HepG2 (cell line): ENCODE measurements around the gene PAGE5. TPM values are rescaled to one million over a fixed set of nuclear protein-coding genes. Genes with fewer than 3 reads are reported as not detected.
A peak's percentile ranks its signal among the peaks of the same experiment; 100 is the strongest.

Experiments used
- ATAC-seq: fragments of 200-7000 bp; cut with Tn5 transposase; 3 replicates; pipeline ENCODE4 v1.9.1; 2020; ENCODE audit warnings: mild to moderate bottlenecking, moderate library complexity
- Bru-seq: library from RNA; stranded (reverse); fragments of 400-500 nt; gene quantifications from one replicate; lab custom pipeline; 2021; lab: Mats Ljungman, UMichigan
- BruChase-seq, 2 experiments: library from RNA; stranded (reverse); fragments of 400-500 nt; gene quantifications; one replicate each; lab custom pipeline; 2021; lab: Mats Ljungman, UMichigan
- BruUV-seq: library from RNA; stranded (reverse); fragments of 400-500 nt; replicated peaks from 2 replicates; lab custom pipeline; 2021; lab: Mats Ljungman, UMichigan
- CTCF ChIA-PET: fragments of 300-600 bp; formaldehyde crosslinking; extraction: SDS; loops from one replicate; lab custom pipeline; 2021; ENCODE audit warnings: low total read pairs, inconsistent platforms, low intra/inter-chr PET ratio; lab: Yijun Ruan, JAX
- POLR2A ChIA-PET: fragments of 350-600 bp; sonication (Branson Sonifier 250); formaldehyde crosslinking; loops from one replicate; lab custom pipeline; 2020; ENCODE audit warnings: antibody characterized with exemption, inconsistent platforms; lab: Yijun Ruan, JAX
- DNase-seq: peaks from one replicate; pipeline ENCODE4 v3.0.0-alpha.2; 2015; ENCODE audit warnings: low spot score
- FAIRE-seq: peaks from 3 replicates; lab custom pipeline; 2011; peaks lifted over from hg19 to GRCh38; lab: Jason Lieb, UNC
- H2AFZ ChIP-seq: one replicate; pipeline ENCODE4 v1.6.1; 2011; ENCODE audit warnings: low read length, inconsistent platforms
- H3K27ac ChIP-seq: fragments of 300-600 bp; 3 replicates; pipeline ENCODE4 v1.8.0; 2011; ENCODE audit warnings: mixed run types, mild to moderate bottlenecking, mixed read lengths, low read length, inconsistent platforms; ENCODE audit not compliant: insufficient read depth; ENCODE audit errors: extremely low read length
- H3K27me3 ChIP-seq, 2 experiments: fragments of 200-600 bp in 1 of 2; 2 replicates in 1 of 2; 3 replicates in 1 of 2; pipeline versions ENCODE4 v1.6.0 to v1.8.0; 2011; ENCODE audit warnings: low read length in 2 of 2, mild to moderate bottlenecking in 2 of 2, moderate library complexity in 2 of 2, inconsistent platforms in 1 of 2; ENCODE audit not compliant: insufficient read depth in 2 of 2, control insufficient read depth in 1 of 2
- H3K36me3 ChIP-seq, 2 experiments: fragments of 200-600 bp in 1 of 2; replicated peaks in 1 of 2; 2 replicates in 1 of 2; 3 replicates in 1 of 2; pipeline versions ENCODE4 v1.5.1 to v1.8.0; 2011; ENCODE audit warnings: low read length in 2 of 2, inconsistent platforms in 1 of 2; ENCODE audit not compliant: insufficient read depth in 2 of 2, control insufficient read depth in 1 of 2
- H3K4me1 ChIP-seq: 2 replicates; pipeline ENCODE4 v1.5.1; 2012; ENCODE audit warnings: low read length, inconsistent platforms; ENCODE audit not compliant: insufficient read depth
- H3K4me2 ChIP-seq: 2 replicates; pipeline ENCODE4 v1.6.0; 2011; ENCODE audit warnings: low read depth, low read length, inconsistent platforms
- H3K4me3 ChIP-seq, 3 experiments: fragments of 200-600 bp in 1 of 3; sonication (generic), shearing (Covaris generic) in 1 of 3; replicated peaks in 1 of 3; 2 replicates each; pipeline ENCODE4 v1.5.1; 2011 to 2016; ENCODE audit warnings: low read length in 3 of 3, inconsistent platforms in 2 of 3, low read depth in 2 of 3, mild to moderate bottlenecking in 2 of 3, control low read depth in 1 of 3, mixed read lengths in 1 of 3; ENCODE audit not compliant: insufficient read depth in 1 of 3
- H3K79me2 ChIP-seq: one replicate; pipeline ENCODE4 v1.6.1; 2011; ENCODE audit warnings: low read length, inconsistent platforms; ENCODE audit not compliant: insufficient read depth
- H3K9ac ChIP-seq: 2 replicates; pipeline ENCODE4 v1.6.0; 2011; ENCODE audit warnings: mild to moderate bottlenecking, low read depth, low read length, inconsistent platforms; ENCODE audit not compliant: insufficient read depth
- H3K9me3 ChIP-seq: 2 replicates; pipeline ENCODE4 v1.5.1; 2012; ENCODE audit warnings: mild to moderate bottlenecking, low read length
- H4K20me1 ChIP-seq: 2 replicates; pipeline ENCODE4 v1.6.0; 2011; ENCODE audit warnings: inconsistent platforms, mild to moderate bottlenecking, low read length, moderate library complexity; ENCODE audit not compliant: insufficient read depth
- ARID3A ChIP-seq: IDR thresholded peaks from 2 replicates; pipeline ENCODE4 v1.6.1; 2012; ENCODE audit warnings: low read depth, low read length, improper control_type of control experiment
- RELA ChIP-seq: sonication (generic); formaldehyde crosslinking; IDR thresholded peaks from 2 replicates; pipeline ENCODE4 v1.4.0; 2020; ENCODE audit warnings: missing genetic modification reagents
- RERE ChIP-seq: IDR thresholded peaks from 2 replicates; pipeline ENCODE4 v1.6.1; 2016; ENCODE audit warnings: low read depth, missing genetic modification reagents, missing compliant biosample characterization
- SETDB1 ChIP-seq: sonication (generic); formaldehyde crosslinking; IDR thresholded peaks from 2 replicates; pipeline ENCODE4 v1.5.1; 2020; ENCODE audit warnings: missing genetic modification reagents, mild to moderate bottlenecking, borderline replicate concordance
- ZNF703 ChIP-seq: sonication (generic); formaldehyde crosslinking; IDR thresholded peaks from 2 replicates; pipeline ENCODE4 v1.5.1; 2020; ENCODE audit warnings: missing genetic modification reagents, mild to moderate bottlenecking, moderate library complexity, borderline replicate concordance
- WGBS: methylation state at CpG from one replicate; pipeline ENCODE4 v1.1.6; 2017; ENCODE audit warnings: low lambda C conversion rate; 5-methylcytosine and 5-hydroxymethylcytosine counted together
- in situ Hi-C: cut with HindIII; loops from 2 replicates; pipeline ENCODE4 v1.10.0; 2017; ENCODE audit warnings: low pct_unique_long_range_greater_than_20kb; ENCODE audit not compliant: extremely low pct_ligation_motif_present
- intact Hi-C: fragments of 100-400 bp; cut with micrococcal nuclease; formaldehyde crosslinking; loops from one replicate; pipeline ENCODE4 v1.10.0; 2022; ENCODE audit not compliant: unreplicated experiment
- long read RNA-seq, 2 experiments: library from RNA in 1 of 2; library from polyadenylated mRNA in 1 of 2; stranded (forward) in 1 of 2; unstranded in 1 of 2; transcript quantifications; one replicate each; pipeline ENCODE4 v2.0.0, GENCODE V29; 2019 to 2022
- polyA minus RNA-seq, 3 experiments: library from RNA; depleted of rRNA, polyadenylated mRNA; stranded (reverse); fragments of >200 nt; gene quantifications; 2 replicates each; pipeline ENCODE4 v1.2.3, GENCODE V29; 2011; ENCODE audit warnings: low replicate concordance in 1 of 3
- polyA plus RNA-seq, 8 experiments: library from polyadenylated mRNA; depleted of rRNA in 3 of 8; stranded (reverse) in 7 of 8; unstranded in 1 of 8; fragments of >200 nt; fragmentation: Illumina TruSeq in 4 of 8; extraction: Trizol in 4 of 8; gene quantifications; 2 replicates each; pipeline versions ENCODE4 v1.2.1 to v1.2.3, GENCODE V29; 2011 to 2016; ENCODE audit warnings: low read depth in 4 of 8, missing spikeins in 1 of 8, mixed read lengths in 1 of 8; ENCODE audit not compliant: insufficient read depth in 1 of 8
- total RNA-seq, 5 experiments: library from RNA; depleted of rRNA; stranded (reverse); fragments of >200 nt; fragmentation: Illumina TruSeq; extraction: Trizol; gene quantifications; 2 replicates each; pipeline ENCODE4 v1.2.3, GENCODE V29; 2016; ENCODE audit warnings: low read depth in 1 of 5

Gene PAGE5
- total RNA-seq (2016; rRNA removed; fragmentation: Illumina TruSeq; extraction: Trizol) (not detected in 2 replicates), polyA plus RNA-seq (2011; rRNA removed) (not detected in 2 replicates), polyA minus RNA-seq (2011; rRNA and poly(A)+ RNA removed; ENCODE audit: low replicate concordance) (not detected in 2 replicates), Bru-seq, nascent RNA (percentile 14 among the genes with signal in this experiment), BruChase-seq, experiment 1, labeled RNA remaining after a 6-hour chase (not detected), BruChase-seq, experiment 2, labeled RNA remaining after a 2-hour chase (percentile 14 among the genes with signal in this experiment)
- total RNA-seq (2016; cell fraction: cytosol; rRNA removed; fragmentation: Illumina TruSeq; extraction: Trizol; ENCODE audit: low read depth) = not detected in 2 replicates
- not detected in 2 replicates for total RNA-seq (2016; cell fraction: insoluble cytoplasmic fraction; rRNA removed; fragmentation: Illumina TruSeq; extraction: Trizol)
- not detected in 2 replicates for total RNA-seq (2016; cell fraction: membrane; rRNA removed; fragmentation: Illumina TruSeq; extraction: Trizol)
- not detected in 2 replicates for total RNA-seq (2016; cell fraction: nucleus; rRNA removed; fragmentation: Illumina TruSeq; extraction: Trizol)
- not detected in 2 replicates for polyA plus RNA-seq (2011; cell fraction: cytosol; rRNA removed)
- not detected in 2 replicates for polyA plus RNA-seq (2011; cell fraction: nucleus; rRNA removed)
- not detected in 2 replicates for polyA plus RNA-seq (2012)
- not detected in 2 replicates for polyA plus RNA-seq (2016; cell fraction: cytosol; fragmentation: Illumina TruSeq; extraction: Trizol; ENCODE audit: low read depth)
- polyA plus RNA-seq (2016; cell fraction: insoluble cytoplasmic fraction; fragmentation: Illumina TruSeq; extraction: Trizol; ENCODE audit: low read depth) = not detected in 2 replicates
- not detected in 2 replicates for polyA plus RNA-seq (2016; cell fraction: membrane; fragmentation: Illumina TruSeq; extraction: Trizol; ENCODE audit: low read depth)
- not detected in 2 replicates for polyA plus RNA-seq (2016; cell fraction: nucleus; fragmentation: Illumina TruSeq; extraction: Trizol; ENCODE audit: insufficient read depth, low read depth)
- polyA minus RNA-seq (2011; cell fraction: cytosol; rRNA and poly(A)+ RNA removed) = not detected in 2 replicates
- not detected in 2 replicates for polyA minus RNA-seq (2011; cell fraction: nucleus; rRNA and poly(A)+ RNA removed)
- long read RNA-seq, experiment 1 = 0 reads
- long read RNA-seq, experiment 2 = 0 reads

GRCh38 chrX:55220119-55220794 lies at the start of gene PAGE5:
PAGE5 (plus strand) TSS chrX:55220346; CDS start chrX:55221383, 1,037 bp downstream.
- no peak within 1 kb of the TSS for H3K9ac ChIP-seq
- H3K27me3 ChIP-seq = no peaks in the 10 kb centered on the region
- H3K79me2 ChIP-seq = no peaks in the 10 kb centered on the region
- intact Hi-C loops = no loop called here
- no peak within 1 kb of the TSS for H3K27ac ChIP-seq
- POLR2A ChIA-PET = no interaction called here
- 61% methylated on average over 21 of the region's 30 CpGs for WGBS
- no peak within 1 kb of the TSS for H2AFZ ChIP-seq
- TF ChIP-seq ARID3A = no peak
- TF ChIP-seq RELA (CRISPR knock-in tag) = no peak
- TF ChIP-seq ZNF703 (CRISPR knock-in tag) = no peak
- no peak for TF ChIP-seq SETDB1 (CRISPR knock-in tag)
- no peak for TF ChIP-seq RERE (CRISPR knock-in tag)
- TF ChIP-seq, all 625 proteins: peak for 0
- no peaks in the 10 kb centered on the region for H3K4me1 ChIP-seq
- no peaks in the 10 kb centered on the region for H3K36me3 ChIP-seq
- no peaks in the 10 kb centered on the region for H4K20me1 ChIP-seq
- FAIRE-seq = no peak
- in situ Hi-C loops = no loop called here
- no TSS peak for BruUV-seq
- H3K4me3 ChIP-seq = no peak within 1 kb of the TSS
- CTCF ChIA-PET = no interaction called here
- no peak for ATAC-seq
- DNase-seq = no peak
- H3K9me3 ChIP-seq = no peaks in the 10 kb centered on the region
- no peak within 1 kb of the TSS for H3K4me2 ChIP-seq
